SJSA1 (cell line): ENCODE measurements around the gene ELFN1. TPM values are rescaled to one million over a fixed set of nuclear protein-coding genes. Genes with fewer than 3 reads are reported as not detected.

Experiments used
- total RNA-seq: library from RNA; depleted of rRNA; stranded (reverse); fragments of >200 nt; shearing (Covaris generic); gene quantifications from 2 replicates; pipeline ENCODE4 v1.2.3, GENCODE V29; 2014; rRNA removed

Gene ELFN1
- total RNA-seq, 1 experiment from 2014 or later = not detected

Other genes with a start within 250 kb of the ELFN1 start
- gene MICALL2, start 210.8 kb upstream of the ELFN1 start, total RNA-seq = 4.0 and 7.7 TPM in 2 replicates
- 34.9 and 36.8 TPM in 2 replicates for gene INTS1, start 165.9 kb upstream of the ELFN1 start, total RNA-seq
- gene MAFK, start 139.6 kb upstream of the ELFN1 start, total RNA-seq = 47.2 and 51.7 TPM in 2 replicates
- 1.8 and 3.2 TPM in 2 replicates for gene TMEM184A, start 114.1 kb upstream of the ELFN1 start, total RNA-seq
- 63.9 and 84.7 TPM in 2 replicates for gene PSMG3, start 100.2 kb upstream of the ELFN1 start, total RNA-seq